HG02588 (cell line): ENCODE measurements around the gene CSHL1.
"Not testable (repeated sequence)": the region's sequence is repeated elsewhere in the genome, so short reads cannot be mapped to it uniquely, and the experiment has no call there.

ENCODE experiments used
- ATAC-seq: cut with Tn5 transposase; IDR thresholded peaks from one replicate; pipeline ENCODE4 v1.9.1; 2021; ENCODE audit warnings: mild to moderate bottlenecking, moderate library complexity; ENCODE audit not compliant: unreplicated experiment

CSHL1 gene

DNA sequence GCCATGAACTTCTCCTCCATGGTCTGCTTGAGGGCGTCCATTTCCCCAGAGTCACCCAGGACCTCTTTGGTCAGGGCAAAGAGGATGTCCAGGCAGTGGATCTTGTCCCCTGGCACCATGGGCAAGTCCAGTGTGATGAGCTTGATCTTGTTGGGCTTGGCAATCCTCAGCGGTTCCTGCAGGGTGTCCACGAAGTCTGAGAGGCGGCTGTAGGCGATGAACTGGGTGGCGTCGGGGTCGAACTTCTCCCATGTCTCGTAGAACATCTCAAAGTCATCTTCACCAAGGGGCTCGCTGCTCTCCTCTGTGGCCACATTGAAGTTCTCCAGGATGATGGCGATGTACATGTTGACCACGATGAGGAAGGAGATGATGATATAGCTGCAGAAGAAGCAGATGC is 30.1 kb upstream of the CSHL1 start:
- no peak for ATAC-seq

DNA sequence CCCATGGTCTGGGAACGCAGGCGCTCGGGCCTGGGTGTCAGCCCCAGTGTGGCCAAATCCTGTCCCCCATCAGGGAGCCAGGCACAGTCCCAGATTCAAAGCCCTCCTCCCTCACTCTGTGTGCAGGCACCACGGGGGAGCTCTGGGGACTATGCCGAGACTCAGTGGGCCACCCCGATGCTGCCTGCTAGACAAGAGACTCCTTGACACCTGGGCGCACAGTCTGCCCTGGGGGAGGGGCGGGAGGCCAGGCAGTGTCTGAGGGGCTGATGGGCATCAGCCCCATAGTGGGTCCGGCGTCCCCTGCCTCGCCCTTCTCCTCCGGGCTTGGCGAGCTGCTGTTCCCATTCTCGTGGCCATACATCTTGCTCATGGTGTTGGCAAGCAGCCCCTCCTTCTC is 29.5 kb upstream of the CSHL1 start:
- no peak for ATAC-seq

DNA sequence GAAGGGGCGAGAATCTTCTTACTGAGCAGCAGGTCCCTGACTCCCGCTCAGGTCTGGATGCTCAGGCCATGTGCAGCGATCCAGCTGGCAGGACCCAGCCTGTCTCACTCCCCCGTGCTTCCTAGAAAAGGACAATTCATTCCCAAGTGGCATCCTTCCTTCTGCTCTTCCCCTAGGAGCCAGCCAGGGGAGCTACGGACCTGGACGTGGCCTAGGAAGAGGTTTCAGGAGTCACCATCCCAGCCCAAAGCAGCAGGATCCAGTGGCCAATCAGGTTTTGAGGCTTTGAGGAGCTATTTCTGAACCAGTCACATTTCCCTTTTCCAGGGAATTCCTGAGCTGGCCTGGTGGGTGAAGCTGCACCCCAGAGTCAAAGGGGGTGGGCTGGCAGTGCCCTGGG is 28.8 kb upstream of the CSHL1 start:
- ATAC-seq: no peak

DNA sequence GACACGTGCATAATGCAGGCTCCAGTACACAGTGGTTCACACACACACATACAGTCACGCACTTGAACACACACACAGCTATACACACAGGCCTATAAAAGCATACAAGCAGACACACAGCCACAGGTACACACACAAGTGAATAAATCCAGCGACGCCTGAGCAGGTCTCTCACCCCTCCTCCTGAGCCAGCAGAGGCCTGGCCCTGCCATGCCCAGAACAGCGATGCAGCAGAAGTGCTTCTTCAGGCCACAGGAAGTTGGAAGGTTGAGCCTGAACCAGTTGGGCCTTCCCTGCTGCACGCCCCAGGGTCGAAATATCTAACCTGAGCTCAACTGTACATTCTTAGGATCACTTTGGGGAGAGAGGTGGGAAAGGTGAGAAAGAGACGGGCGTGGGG is 28.3 kb upstream of the CSHL1 start:
- ATAC-seq: no peak

DNA sequence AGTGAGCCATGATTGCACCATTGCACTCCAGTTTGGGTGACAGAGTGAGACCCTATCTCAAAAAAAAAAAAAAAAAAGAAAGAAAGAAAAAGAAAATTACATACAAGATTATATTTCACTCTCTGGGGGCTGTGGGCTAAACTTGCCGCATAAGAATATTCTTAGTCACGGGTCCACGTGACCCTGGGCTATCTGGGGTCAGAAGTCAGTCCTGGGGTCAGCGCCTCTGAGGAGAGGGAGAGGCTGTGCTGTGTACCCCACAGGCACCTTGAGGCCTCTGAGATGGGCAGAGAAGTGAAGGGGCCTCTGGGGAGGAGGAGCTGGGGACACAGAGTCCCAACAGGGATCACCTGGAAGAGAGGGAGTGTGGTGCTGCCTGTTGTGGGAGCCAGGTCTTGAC is 26.9 kb upstream of the CSHL1 start:
- no peak for ATAC-seq

DNA sequence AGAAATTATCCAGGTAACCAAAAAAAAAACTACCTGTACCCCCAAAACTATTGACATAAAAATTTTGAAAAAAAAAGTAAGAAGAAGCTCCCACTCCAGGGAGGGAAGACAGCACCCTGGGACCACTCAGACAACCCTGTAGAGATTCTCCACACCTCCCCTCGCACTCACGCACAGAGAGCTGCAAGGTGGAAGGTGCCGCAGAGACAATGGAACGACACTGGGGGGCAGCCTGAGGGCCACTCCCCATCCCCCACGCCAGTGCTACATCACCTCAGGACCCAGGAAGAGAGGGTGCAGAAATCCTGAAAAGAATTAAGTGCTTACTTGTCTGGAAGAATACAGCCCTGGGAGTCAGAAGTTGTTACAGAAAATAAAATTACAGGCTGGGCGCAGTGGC is 26.3 kb upstream of the CSHL1 start:
- no peak for ATAC-seq

DNA sequence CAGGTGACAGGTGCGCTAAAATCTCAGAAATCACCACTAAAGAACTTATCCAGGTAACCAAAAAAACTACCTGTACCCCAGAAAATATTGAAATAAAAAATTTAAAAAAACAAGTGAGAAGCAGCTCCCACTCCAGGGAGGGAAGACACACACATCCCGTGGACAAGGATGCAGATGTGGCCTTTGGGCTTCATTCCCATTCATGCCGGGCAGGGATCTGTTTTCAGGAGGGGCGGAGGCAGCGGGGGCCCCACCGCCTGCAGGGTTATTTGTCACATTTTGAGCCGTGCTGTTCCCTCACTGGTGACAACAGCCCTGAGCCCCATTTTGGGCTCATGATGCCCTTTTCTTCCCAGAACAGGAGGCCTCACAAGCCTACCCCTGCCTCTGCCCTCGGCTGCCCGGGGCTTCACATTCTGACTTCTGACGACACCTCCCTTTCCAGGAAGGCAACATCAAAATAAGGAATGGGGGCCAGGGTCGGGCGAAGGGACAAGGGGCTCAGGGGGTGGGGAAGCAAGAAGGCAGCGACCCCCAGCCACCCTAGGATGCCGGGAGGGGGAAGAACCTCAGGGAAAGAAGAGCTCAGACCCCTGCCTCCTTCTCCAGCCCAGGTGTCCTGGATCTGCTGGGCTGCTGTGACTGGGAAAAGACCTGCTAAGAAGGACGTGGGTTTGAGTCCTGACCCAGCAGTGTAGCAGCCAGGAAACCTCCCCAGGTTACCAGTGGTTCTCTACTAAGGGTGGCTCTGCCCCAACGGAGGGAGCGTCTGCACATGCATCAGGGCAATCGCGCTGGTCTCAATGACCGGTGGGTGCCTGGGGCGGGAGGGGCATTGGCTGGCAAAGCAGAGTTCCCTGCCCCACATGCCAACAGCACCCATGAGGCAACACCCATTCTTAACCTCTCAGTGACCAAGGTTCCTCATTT is 23.4 kb upstream of the CSHL1 start:
- no peak for ATAC-seq

DNA sequence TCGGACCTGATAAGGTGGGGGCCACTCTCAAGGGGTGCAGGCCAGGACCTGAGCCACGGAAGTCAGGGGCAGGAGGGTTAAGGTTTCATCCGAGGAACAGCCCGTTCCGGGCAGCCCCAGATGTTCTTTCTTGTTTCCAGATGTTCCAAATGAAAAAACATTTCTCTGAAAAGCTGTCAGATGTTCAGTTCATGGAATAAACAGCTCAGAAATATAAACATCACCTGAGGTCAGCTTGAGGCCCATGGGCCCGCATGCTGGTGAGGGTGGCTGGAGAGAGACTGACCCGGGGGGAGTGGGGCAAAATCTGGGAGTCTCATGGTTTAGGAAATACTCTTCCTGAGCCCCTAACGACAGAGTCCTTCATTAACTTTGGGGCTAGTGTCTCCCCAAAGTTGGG is 22.5 kb upstream of the CSHL1 start:
- no peak for ATAC-seq

DNA sequence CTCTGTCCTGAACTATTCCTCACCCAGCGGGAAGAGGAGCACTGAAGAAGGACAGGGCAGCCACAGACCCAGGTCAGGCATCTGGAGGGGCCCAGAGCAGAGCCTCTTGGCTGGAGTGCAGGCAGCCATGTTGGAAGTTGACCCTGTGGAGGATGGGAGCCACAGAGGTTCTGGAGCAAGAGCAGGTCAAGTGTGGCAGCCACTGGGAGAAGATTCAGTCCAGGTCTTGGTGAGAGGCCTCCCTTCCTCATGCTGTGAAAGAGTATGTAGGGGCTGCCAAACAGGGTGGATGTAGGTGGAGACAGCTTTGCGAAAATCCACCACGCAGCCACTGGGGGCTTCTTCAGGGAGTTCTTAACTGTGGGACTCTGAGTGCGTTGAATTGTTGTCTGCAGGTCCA is 21.7 kb upstream of the CSHL1 start:
- no peak for ATAC-seq

DNA sequence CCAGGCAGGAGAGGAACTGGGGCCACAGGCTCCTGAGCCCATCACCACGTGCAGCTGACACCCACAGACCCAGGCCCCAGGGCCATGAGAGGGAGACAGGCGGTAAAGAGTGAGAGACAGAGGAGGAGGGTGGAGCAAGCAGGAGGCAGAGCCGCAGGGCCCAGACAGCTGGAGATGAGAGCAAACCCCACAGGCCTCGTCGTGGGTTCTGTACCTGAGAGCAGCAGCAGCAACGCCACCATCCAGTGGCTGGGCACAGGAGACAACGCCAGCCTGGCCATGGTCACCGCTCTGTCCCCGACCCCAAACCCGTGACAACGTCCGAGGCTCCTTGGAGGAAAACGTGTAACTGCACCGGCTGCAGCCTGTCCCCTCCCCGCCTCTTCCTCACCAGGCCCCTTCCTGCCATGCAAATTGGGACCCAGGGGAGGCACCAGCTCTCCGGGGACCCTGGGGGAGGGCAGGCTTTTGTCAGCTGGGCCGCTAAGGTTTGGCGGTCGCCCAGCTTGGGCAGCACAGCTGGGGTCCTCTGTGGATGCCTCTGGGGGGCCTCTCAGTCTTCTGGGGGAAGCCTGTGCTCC is 21.0 kb upstream of the CSHL1 start, which contains the start of gene CD79B:
CD79B (minus strand) TSS at position 351 of the 581 bp plus-strand sequence; CDS start at position 281, 70 bp downstream.
- ATAC-seq: peak; percentile 74

DNA sequence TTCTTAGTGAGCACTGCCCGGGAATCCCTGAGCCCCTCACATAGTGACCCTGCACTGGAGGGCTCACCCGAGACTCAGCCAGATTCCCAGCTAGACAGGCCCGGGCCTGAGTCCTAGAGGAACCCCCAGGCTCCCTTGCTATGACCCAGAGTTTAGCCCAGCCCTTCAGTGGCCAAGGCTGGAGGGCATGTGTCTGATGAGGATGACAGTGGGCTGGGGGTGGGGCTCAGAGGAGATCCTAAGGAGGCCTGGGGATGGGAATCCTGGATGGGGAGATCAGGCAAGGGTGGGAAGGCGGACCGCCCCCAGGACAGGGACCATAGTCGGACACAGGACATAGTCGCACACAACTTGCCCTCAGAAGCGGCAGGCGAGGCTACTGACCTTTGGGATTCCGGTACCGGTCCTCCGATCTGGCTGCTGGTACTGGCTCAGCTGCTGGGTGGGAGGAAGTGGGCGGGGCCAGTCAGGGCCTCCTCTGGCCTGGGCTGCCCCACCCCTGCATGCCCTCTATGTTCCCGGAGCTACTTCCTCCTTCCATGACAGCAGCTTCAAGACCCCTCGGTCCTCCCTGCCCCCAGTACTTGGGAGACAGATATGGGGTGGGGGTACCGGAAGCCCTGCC is 20.0 kb upstream of the CSHL1 start:
- peak; percentile 40 for ATAC-seq

DNA sequence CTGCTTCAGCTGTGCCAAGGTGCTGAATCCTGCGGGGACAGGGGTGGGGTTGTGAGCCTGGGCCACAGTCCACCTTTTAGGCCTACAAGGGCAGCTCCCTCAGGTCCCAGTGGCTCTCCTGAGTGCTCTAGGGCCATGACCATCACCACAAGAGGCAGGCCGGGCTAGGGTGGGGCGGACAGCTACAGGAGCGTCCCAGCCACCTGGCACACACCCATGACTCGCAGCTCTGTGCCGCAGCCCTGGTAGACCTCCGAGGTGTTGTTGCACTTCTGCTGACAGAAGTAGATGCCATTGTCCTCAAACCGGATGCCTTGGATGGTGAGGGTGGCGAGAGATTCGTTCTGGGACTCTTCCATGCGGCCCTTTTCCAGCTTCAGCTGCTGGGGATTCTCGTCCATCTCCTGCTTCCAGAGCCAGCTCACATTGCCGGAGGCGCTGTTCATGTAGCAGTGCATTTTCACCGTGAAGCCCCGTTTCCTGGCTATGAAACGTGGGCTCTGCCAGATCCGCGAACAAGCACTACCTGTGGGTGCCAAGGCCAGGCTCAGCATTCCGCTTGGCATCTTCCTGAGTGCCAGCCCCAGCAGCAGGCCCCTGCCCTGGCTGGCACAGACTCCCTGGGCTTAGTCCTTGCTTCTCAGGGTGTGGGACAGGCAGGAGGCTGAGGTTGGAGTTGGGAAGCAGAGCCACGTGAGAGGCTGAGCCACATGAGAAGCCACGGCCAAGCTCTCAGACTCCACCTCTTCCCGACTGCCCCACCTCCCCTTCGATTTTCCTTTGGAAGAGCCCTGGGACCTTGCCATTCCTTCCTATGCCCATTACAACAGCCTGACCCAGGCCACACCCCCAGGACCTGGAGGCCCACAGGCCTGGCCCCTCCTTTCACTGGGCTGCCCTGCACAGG is 19.1 kb upstream of the CSHL1 start:
- ATAC-seq: no peak

DNA sequence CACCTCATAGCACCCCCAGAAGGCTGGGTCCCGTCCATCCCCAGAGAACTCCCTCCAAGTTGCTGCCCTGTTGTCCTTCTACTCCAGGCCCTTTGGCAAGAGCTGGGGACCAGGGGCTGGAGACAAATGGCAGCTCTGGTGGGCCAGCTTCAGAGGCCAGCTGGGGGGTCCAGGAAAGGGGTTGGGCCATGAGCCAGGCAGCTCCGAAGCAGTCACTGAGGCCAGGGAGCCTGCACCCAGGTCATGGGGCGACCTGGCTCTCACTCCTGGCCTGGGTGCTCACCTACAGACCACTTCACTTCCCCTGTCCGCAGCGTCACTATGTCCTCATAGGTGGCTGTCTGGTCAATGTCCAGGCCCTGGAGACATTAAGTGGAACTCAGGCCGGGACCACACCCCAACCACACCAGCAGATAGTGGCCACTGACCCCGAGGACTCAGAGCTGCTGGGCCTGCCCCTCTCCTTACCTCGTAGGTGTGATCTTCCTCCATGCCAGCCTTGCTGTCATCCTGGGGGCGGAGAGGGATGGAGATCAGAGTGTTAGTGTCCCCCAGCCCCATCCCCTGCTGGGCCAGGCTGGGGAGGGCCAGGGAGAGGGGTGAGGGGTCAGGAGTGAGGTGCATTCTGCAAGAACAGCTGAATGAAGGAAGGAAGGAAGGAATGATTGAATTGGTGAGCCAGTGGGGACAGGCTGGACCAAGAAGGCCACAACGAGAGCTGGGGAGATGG is 18.1 kb upstream of the CSHL1 start:
- ATAC-seq: no peak

DNA sequence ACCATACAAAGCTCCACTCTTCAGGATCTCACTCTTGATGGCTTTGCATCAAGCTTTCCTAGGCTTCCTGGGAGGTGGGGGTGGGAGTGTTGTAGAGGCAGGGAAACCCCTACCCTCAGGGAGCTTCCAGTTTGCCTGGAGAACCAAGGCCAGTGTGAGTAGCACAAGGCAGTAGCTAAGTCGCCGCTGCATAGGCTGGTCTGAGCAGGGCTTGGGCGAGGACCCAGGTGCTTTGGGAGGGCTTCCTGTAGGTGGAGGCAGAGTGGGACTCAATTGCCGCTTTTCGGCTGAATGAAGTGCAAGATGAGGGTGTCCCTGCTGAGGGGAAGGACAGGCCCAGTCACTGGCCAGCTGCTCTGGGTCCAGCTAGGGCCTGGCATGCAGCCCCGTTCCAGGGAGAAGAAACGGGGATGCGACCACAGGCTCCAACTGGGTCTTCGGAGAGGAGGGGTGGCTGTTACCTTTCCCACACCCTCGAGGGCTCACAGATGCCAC is 17.2 kb upstream of the CSHL1 start:
- no peak for ATAC-seq

DNA sequence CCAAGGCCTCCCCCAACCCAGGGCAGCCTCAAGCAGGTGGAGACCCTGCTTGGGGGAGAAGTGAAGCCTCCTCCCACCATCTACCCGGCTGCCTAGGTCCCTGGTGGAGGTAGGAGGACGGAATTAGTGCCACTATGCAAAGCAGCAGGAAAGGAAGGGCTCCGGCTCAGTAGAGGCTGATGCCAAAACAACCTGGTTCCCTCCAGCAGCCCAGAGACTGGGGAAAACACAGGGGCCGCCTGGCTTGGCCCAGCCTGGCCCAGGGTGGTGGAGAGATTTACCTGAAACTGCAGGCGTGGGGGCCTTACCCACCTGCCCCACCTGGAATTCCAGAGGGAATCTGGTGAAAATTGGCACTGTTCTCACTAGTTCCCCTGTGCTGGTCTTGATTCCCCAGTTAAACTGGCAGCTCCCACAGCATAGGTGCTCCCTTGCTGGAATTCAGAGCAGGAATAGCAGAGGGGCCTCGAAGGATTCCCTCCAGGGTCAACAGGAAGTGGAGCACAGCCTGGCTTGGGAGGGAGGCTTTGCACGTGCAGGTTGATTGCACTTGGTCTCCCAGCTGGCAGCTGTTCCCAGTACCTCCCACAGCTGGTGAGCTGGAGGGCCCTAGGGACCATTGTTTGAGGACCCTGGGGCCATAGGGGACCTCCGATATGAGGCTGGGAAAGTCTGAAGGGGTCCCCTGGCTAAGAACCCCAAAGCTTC is 16.6 kb upstream of the CSHL1 start:
- no peak for ATAC-seq

DNA sequence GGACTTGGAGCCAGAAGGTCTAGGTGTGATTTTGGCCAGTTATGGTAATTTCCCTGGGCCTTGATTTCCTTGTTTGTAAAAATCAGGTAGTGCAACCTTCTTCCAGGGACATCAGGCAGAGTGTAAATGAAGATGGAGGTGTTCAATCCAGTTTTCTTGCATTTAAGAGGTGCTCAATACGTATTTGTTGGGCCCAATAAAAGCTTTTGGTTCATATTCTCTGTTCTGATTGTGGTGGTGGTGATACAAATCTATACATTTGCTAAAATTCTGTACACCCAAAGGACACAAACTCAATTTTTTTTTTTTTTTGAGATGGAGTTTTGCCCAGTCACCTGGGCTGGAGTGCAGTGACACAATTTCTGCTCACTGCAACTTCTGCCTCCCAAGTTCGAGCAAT is 15.1 kb upstream of the CSHL1 start:
- ATAC-seq: no peak

DNA sequence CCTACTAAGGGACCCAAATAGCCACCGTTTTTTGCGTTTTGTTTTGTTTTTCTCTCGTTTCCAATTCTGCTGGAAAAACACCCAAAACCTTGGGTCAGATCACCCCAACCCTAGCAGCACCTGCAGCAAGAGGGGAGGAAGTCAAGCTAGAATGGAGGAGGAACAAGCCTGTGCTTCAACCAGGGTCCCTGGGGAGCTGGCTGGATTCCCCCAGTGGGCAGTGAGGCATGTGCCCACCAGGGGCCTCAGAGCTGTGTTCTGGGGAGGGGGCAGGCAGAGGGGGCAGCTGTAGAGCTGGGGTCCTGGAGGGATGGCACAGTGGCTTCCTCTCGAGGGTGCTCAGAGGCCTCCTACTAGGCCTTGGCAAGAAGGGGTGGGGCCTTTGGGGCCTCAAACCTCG is 14.6 kb upstream of the CSHL1 start:
- ATAC-seq: no peak

DNA sequence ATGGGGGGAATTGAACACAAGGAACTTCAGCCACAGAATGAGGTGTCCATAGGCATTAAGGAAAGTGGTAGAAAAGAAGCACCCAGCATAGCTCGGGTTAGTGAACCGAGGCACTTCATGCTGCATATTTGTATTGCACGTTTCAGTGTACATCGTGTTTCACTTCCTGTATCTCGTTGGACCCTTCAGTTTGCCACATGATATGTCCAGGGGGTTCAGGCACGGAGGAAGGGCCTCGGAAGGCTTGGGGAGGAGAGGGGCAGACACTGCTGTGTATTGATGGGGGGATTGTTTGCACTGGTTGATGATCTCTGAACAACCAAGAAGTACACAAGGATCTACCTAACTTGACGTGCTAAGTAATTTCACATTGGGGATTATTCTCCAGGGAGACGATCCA is 11.3 kb upstream of the CSHL1 start:
- not testable (repeated sequence) for ATAC-seq

DNA sequence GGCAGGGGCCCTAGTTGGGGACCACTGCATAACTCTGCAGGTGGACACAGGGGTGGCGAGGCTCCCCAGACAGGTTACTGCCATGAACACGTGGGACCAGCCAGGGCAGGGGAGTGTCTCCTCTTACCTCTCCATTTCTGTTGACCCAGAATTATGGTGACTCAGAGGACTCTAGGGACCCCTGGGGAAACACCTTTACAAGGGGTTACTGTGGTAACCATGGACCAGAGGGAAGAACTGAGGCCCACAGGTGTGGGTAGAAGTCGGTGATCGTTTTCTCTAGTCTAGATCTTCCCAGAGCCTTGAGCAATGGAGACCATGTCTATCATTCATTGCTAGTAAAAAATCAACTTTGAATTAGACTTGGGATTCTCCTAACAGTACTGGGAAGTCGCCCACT is 9.7 kb upstream of the CSHL1 start:
- ATAC-seq: not testable (repeated sequence)
